K562 (cell line): ENCODE measurements around the gene WDR20. TPM values are rescaled to one million over a fixed set of nuclear protein-coding genes. Genes with fewer than 3 reads are reported as not detected.

Source experiments
- ATAC-seq: fragments of 200-7000 bp; cut with Tn5 transposase; 3 replicates; pipeline ENCODE4 v1.9.1; 2020; ENCODE audit warnings: moderate library complexity
- Bru-seq: library from RNA; stranded (reverse); fragments of 400-500 nt; gene quantifications from one replicate; lab custom pipeline; 2021; lab: Mats Ljungman, UMichigan
- BruChase-seq, 2 experiments: library from RNA; stranded (reverse); fragments of 400-500 nt; gene quantifications; one replicate each; lab custom pipeline; 2021; lab: Mats Ljungman, UMichigan
- BruUV-seq: library from RNA; stranded (reverse); fragments of 400-500 nt; replicated peaks from 2 replicates; lab custom pipeline; 2021; lab: Mats Ljungman, UMichigan
- CTCF ChIA-PET: fragments of 300-600 bp; formaldehyde crosslinking; extraction: SDS; loops from one replicate; lab custom pipeline; 2021; ENCODE audit warnings: low intra/inter-chr PET ratio; lab: Yijun Ruan, JAX
- POLR2A ChIA-PET: fragments of 300-600, 350-650 bp; sonication (Branson Sonifier 250); formaldehyde crosslinking; extraction: SDS; loops from one replicate; lab custom pipeline; 2021; ENCODE audit warnings: antibody characterized with exemption, inconsistent platforms; lab: Yijun Ruan, JAX
- DNase-seq, 4 experiments: peaks; one replicate each; pipeline versions ENCODE4 v3.0.0 to v3.0.0-alpha.2; 2011 to 2018; ENCODE audit warnings: low spot score in 3 of 4, mixed read lengths in 3 of 4; ENCODE audit errors: extremely low read depth in 1 of 4
- FAIRE-seq: peaks from 2 replicates; lab custom pipeline; 2011; peaks lifted over from hg19 to GRCh38; lab: Jason Lieb, UNC
- H2AFZ ChIP-seq: 2 replicates; pipeline ENCODE4 v1.6.0; 2011; ENCODE audit warnings: low read depth, low read length, control low read depth, inconsistent platforms
- H3K27ac ChIP-seq: fragments of 200-600 bp; 3 replicates; pipeline ENCODE4 v1.8.0; 2011; ENCODE audit warnings: low read depth, mild to moderate bottlenecking, control low read depth, inconsistent platforms, low read length, moderate library complexity, mixed read lengths; ENCODE audit errors: extremely low read depth
- H3K27me3 ChIP-seq, 2 experiments: fragments of 300-600 bp in 1 of 2; 2 replicates in 1 of 2; 3 replicates in 1 of 2; pipeline versions ENCODE4 v1.6.0 to v1.8.0; 2011; ENCODE audit warnings: inconsistent platforms in 2 of 2, low read length in 2 of 2, mild to moderate bottlenecking in 1 of 2, mixed read lengths in 1 of 2, moderate library complexity in 1 of 2; ENCODE audit not compliant: control insufficient read depth in 2 of 2, insufficient read depth in 2 of 2
- H3K36me3 ChIP-seq: fragments of 300-600 bp; 3 replicates; pipeline ENCODE4 v1.8.0; 2011; ENCODE audit warnings: mild to moderate bottlenecking, low read length, inconsistent platforms; ENCODE audit not compliant: control insufficient read depth, insufficient read depth
- H3K4me1 ChIP-seq, 2 experiments: fragments of 200-600 bp in 1 of 2; replicated peaks in 1 of 2; 2 replicates in 1 of 2; 3 replicates in 1 of 2; pipeline versions ENCODE4 v1.5.1 to v1.8.0; 2011; ENCODE audit warnings: inconsistent platforms in 2 of 2, low read length in 2 of 2, mild to moderate bottlenecking in 1 of 2, mixed read lengths in 1 of 2, moderate library complexity in 1 of 2; ENCODE audit not compliant: control insufficient read depth in 2 of 2, insufficient read depth in 2 of 2
- H3K4me2 ChIP-seq: 2 replicates; pipeline ENCODE4 v1.6.1; 2011; ENCODE audit warnings: low read length, control low read depth, inconsistent platforms, mixed read lengths; ENCODE audit not compliant: insufficient read depth
- H3K4me3 ChIP-seq: fragments of 200-600 bp; sonication (generic), shearing (Covaris generic); 2 replicates; pipeline ENCODE4 v1.5.1; 2016; ENCODE audit warnings: control low read depth, inconsistent platforms
- H3K79me2 ChIP-seq: fragments of 200-600 bp; 3 replicates; pipeline ENCODE4 v1.8.0; 2011; ENCODE audit warnings: low read length, inconsistent platforms; ENCODE audit not compliant: control insufficient read depth, insufficient read depth
- H3K9ac ChIP-seq, 2 experiments: 2 replicates each; pipeline versions ENCODE4 v1.6.0 to v1.6.1; 2011; ENCODE audit warnings: low read depth in 2 of 2, low read length in 2 of 2, control low read depth in 1 of 2, inconsistent platforms in 1 of 2, mild to moderate bottlenecking in 1 of 2, mixed read lengths in 1 of 2; ENCODE audit not compliant: insufficient read depth in 1 of 2
- H3K9me1 ChIP-seq: one replicate; pipeline ENCODE4 v1.6.0; 2011; ENCODE audit warnings: inconsistent platforms, mild to moderate bottlenecking, low read length, moderate library complexity; ENCODE audit not compliant: control insufficient read depth, insufficient read depth
- H3K9me3 ChIP-seq: replicated peaks from 2 replicates; pipeline ENCODE4 v1.5.1; 2011; ENCODE audit warnings: low read depth, low read length, inconsistent platforms; ENCODE audit not compliant: control insufficient read depth, insufficient read depth
- H4K20me1 ChIP-seq: replicated peaks from 2 replicates; pipeline ENCODE4 v1.6.1; 2011; ENCODE audit warnings: low read length, inconsistent platforms, mixed read lengths; ENCODE audit not compliant: control insufficient read depth, insufficient read depth
- RAD51 ChIP-seq: fragments of 450-650 bp; IDR thresholded peaks from 2 replicates; pipeline ENCODE4 v1.7.1; 2016; ENCODE audit warnings: low read depth, mild to moderate bottlenecking, borderline replicate concordance
- TRIM24 ChIP-seq, 2 experiments: fragments of 450-650 bp; IDR thresholded peaks; 2 replicates each; pipeline ENCODE4 v1.6.1; 2016
- WGBS: fragments of 100-300 bp; shearing (Covaris generic); methylation state at CpG from one replicate; pipeline ENCODE4 v1.1.6; 2016; ENCODE audit warnings: low coverage, mixed read lengths; ENCODE audit not compliant: insufficient coverage; ENCODE audit errors: missing lambda C conversion rate; 5-methylcytosine and 5-hydroxymethylcytosine counted together
- in situ Hi-C: fragments of 300-500 bp; cut with MboI; formaldehyde crosslinking; loops from 4 replicates; pipeline ENCODE4 v1.15.0; 2018; ENCODE audit warnings: inconsistent platforms, mixed read lengths
- intact Hi-C: fragments of 100-400 bp; cut with micrococcal nuclease; formaldehyde crosslinking; loops from 2 replicates; pipeline ENCODE4 v1.14.2; 2022
- long read RNA-seq, 3 experiments: library from polyadenylated mRNA in 2 of 3; library from RNA in 1 of 3; unstranded in 2 of 3; stranded (forward) in 1 of 3; transcript quantifications; one replicate each; pipeline ENCODE4 v2.0.0, GENCODE V29; 2019 to 2022
- polyA minus RNA-seq, 3 experiments: library from RNA; depleted of rRNA, polyadenylated mRNA; stranded (reverse); fragments of >200 nt; gene quantifications; 2 replicates each; pipeline ENCODE4 v1.2.3, GENCODE V29; 2011
- polyA plus RNA-seq, 8 experiments: library from polyadenylated mRNA; depleted of rRNA in 4 of 8; stranded (reverse) in 5 of 8; unstranded in 3 of 8; fragments of >200 nt; fragmentation: Nextera tagmentation in 2 of 8; fragmentation: Illumina TruSeq in 1 of 8; extraction: Ambion mirVana in 2 of 8; extraction: Trizol in 1 of 8; gene quantifications; 2 replicates each; pipeline versions ENCODE4 v1.2.1 to v1.2.3, GENCODE V29; 2011 to 2014; ENCODE audit warnings: inconsistent platforms in 1 of 8, missing spikeins in 1 of 8
- total RNA-seq, 7 experiments: library from RNA; depleted of rRNA in 6 of 7; stranded (reverse); fragments of >200 nt in 6 of 7; fragmentation: Illumina TruSeq in 2 of 7; extraction: Trizol in 2 of 7; gene quantifications; 2 replicates each; pipeline versions ENCODE4 v1.2.1 to v1.2.3, GENCODE V29; 2011 to 2021; ENCODE audit warnings: low replicate concordance in 1 of 7
- TF ChIP-seq, protein P1 (sequence below), 3 experiments: fragments of 200-800 bp in 1 of 3; sonication (Bioruptor generic) in 1 of 3; sonication (generic) in 1 of 3; formaldehyde crosslinking in 1 of 3; IDR thresholded peaks; 2 replicates each; pipeline versions ENCODE4 v1.6.1 to v1.8.0; 2016 to 2022; ENCODE audit warnings: mild to moderate bottlenecking in 2 of 3, missing compliant biosample characterization in 2 of 3, missing genetic modification characterization in 2 of 3, missing genetic modification reagents in 1 of 3
- TF ChIP-seq, protein P2 (sequence below): sonication (generic); formaldehyde crosslinking; IDR thresholded peaks from 2 replicates; pipeline ENCODE4 v1.8.0; 2023; ENCODE audit warnings: mild to moderate bottlenecking, missing genetic modification reagents
- TF ChIP-seq, protein P3 (sequence below): fragments of 450-650 bp; formaldehyde crosslinking; IDR thresholded peaks from 2 replicates; pipeline ENCODE4 v1.4.0; 2022; ENCODE audit warnings: missing genetic modification characterization

The WDR20 gene, protein sequence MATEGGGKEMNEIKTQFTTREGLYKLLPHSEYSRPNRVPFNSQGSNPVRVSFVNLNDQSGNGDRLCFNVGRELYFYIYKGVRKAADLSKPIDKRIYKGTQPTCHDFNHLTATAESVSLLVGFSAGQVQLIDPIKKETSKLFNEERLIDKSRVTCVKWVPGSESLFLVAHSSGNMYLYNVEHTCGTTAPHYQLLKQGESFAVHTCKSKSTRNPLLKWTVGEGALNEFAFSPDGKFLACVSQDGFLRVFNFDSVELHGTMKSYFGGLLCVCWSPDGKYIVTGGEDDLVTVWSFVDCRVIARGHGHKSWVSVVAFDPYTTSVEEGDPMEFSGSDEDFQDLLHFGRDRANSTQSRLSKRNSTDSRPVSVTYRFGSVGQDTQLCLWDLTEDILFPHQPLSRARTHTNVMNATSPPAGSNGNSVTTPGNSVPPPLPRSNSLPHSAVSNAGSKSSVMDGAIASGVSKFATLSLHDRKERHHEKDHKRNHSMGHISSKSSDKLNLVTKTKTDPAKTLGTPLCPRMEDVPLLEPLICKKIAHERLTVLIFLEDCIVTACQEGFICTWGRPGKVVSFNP
- total RNA-seq (2011; cell fraction: chromatin; rRNA removed; ENCODE audit: low replicate concordance): 40.2 and 51.8 TPM in 2 replicates
- total RNA-seq (2011; cell fraction: nucleolus; rRNA removed): 22.0 and 24.1 TPM in 2 replicates
- total RNA-seq (2011; cell fraction: nucleoplasm; rRNA removed): 41.4 and 49.4 TPM in 2 replicates
- total RNA-seq (2014; rRNA removed): 8.0 and 9.6 TPM in 2 replicates
- 12.1 and 13.9 TPM in 2 replicates for total RNA-seq (2014; rRNA removed; fragmentation: Illumina TruSeq; extraction: Trizol)
- 14.7 and 15.3 TPM in 2 replicates for total RNA-seq (2015; rRNA removed; fragmentation: Illumina TruSeq; extraction: Trizol)
- 13.3 and 16.6 TPM in 2 replicates for total RNA-seq (2021)
- polyA plus RNA-seq (2011; rRNA removed): 10.0 and 11.8 TPM in 2 replicates
- polyA plus RNA-seq (2011; cell fraction: cytosol; rRNA removed): 8.6 and 8.7 TPM in 2 replicates
- polyA plus RNA-seq (2011; cell fraction: nucleus; rRNA removed): 12.1 and 12.4 TPM in 2 replicates
- 7.8 and 9.6 TPM in 2 replicates for polyA plus RNA-seq (2012)
- 10.2 and 10.5 TPM in 2 replicates for polyA plus RNA-seq (2014; fragmentation: Illumina TruSeq; extraction: Trizol)
- 10 to 100 TPM in 1 of 2 experiments, 1 to 10 TPM in 1; 7.0 to 12.1 TPM for polyA plus RNA-seq (2014; fragmentation: Nextera tagmentation; extraction: Ambion mirVana)
- polyA plus RNA-seq (2014; rRNA removed): 9.4 and 11.7 TPM in 2 replicates
- 23.3 and 23.9 TPM in 2 replicates for polyA minus RNA-seq (2011; rRNA and poly(A)+ RNA removed)
- 11.5 and 17.4 TPM in 2 replicates for polyA minus RNA-seq (2011; cell fraction: cytosol; rRNA and poly(A)+ RNA removed)
- polyA minus RNA-seq (2011; cell fraction: nucleus; rRNA and poly(A)+ RNA removed): 7.7 and 15.2 TPM in 2 replicates
- percentile 69 among the genes with signal in this experiment for Bru-seq, nascent RNA
- BruChase-seq, experiment 1, labeled RNA remaining after a 2-hour chase: percentile 80 among the genes with signal in this experiment
- BruChase-seq, experiment 2, labeled RNA remaining after a 6-hour chase: percentile 83 among the genes with signal in this experiment
- long read RNA-seq, experiment 1, transcript WDR20-203 (4 exons, 2,616 nt): minor isoform, 6 of 46 reads
- long read RNA-seq, experiment 1, transcript WDR20-204 (3 exons, 2,391 nt): major isoform, 9 of 46 reads
- long read RNA-seq, experiment 1, partial matches to known transcripts: 4 of 46 reads
- long read RNA-seq, experiment 1, other reads (novel, unspliced or antisense): 24 of 46 reads
- long read RNA-seq, experiment 2, partial matches to known transcripts: 2 of 4 reads
- long read RNA-seq, experiment 2, other reads (novel, unspliced or antisense): 1 of 4 reads
- long read RNA-seq, experiment 3, transcript WDR20-204 (3 exons, 2,391 nt): major isoform, 7 of 12 reads
- long read RNA-seq, experiment 3, partial matches to known transcripts: 0 of 12 reads
- long read RNA-seq, experiment 3, other reads (novel, unspliced or antisense): 4 of 12 reads

DNA sequence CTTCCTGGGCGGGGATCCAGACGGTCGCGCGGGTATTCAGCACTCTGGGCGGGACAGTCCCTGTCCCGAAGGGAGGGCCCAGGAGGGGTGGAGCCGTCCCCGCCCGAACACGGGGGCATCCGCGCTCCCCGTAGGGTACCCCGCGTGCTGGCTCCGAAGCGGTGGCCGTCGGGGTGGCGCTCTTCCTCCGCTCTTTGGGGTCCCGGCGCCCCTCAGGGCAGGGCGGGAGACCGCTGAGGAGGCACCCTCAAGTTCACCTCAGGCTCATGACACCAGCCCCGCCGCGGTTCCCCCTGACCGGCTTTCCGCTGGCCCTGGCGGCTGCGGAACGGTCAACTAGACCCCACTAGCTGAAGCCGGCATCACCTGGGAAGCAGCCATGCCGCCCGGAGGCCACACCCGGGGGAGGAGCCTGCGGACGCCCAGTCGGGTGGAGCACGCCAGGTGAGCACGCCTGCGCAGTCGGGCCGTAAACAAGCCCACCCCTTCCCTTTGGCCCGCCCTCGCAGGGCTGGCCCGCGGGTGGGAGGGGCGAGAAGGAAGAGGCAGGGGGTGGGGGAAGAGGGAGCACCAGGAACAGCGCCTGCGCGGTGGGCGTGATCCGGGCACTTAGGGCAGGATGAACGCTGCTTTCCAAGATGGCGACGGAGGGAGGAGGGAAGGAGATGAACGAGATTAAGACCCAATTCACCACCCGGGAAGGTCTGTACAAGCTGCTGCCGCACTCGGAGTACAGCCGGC is at the start of gene WDR20:
Gene WDR20, plus strand, starts transcription at position 612 of the 741 bp plus-strand sequence. Its CDS starts 27 bp downstream, at position 639.
- 0% methylated on average over 31 of the region's 64 CpGs for WGBS
- peak within 1 kb of the TSS; percentile 85 for H3K27ac ChIP-seq
- H2AFZ ChIP-seq: peak within 1 kb of the TSS; percentile 98
- FAIRE-seq (peak; percentile 97), DNase-seq (peak; percentile 96 to 99 (median 98)), ATAC-seq (peak; percentile 94)
- ChIA-PET POLR2A (interaction anchor here (0.7 to 1.1 kb wide), 2 partner anchors 12 to 79 kb away, joined by 3 to 6 read pairs; no protein-coding TSS in a partner anchor), CTCF (no interaction called here)
- intact Hi-C loops: no loop called here
- in situ Hi-C loops: no loop called here
- H3K4me2 ChIP-seq: peak within 1 kb of the TSS; percentile 94
- peaks cover 55% of the 10 kb centered on the region for H3K79me2 ChIP-seq
- H3K4me3 ChIP-seq: peak within 1 kb of the TSS; percentile 87
- BruUV-seq: no TSS peak
- no peaks in the 10 kb centered on the region for H3K9me3 ChIP-seq
- H4K20me1 ChIP-seq: peaks cover 10% of the 10 kb centered on the region; the same call in 1 of the 2 replicates
- peaks cover 3 to 12% of the 10 kb centered on the region in 2 experiments; a peak in 3 of 5 replicates for H3K4me1 ChIP-seq
- peak within 1 kb of the TSS; percentile 94 to 96 for H3K9ac ChIP-seq
- no peaks in the 10 kb centered on the region for H3K36me3 ChIP-seq
- H3K27me3 ChIP-seq: no peaks in the 10 kb centered on the region
- no peaks in the 10 kb centered on the region for H3K9me1 ChIP-seq
- TF ChIP-seq, protein P1, sequence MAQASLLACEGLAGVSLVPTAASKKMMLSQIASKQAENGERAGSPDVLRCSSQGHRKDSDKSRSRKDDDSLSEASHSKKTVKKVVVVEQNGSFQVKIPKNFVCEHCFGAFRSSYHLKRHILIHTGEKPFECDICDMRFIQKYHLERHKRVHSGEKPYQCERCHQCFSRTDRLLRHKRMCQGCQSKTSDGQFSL (CRISPR knock-in tag; IDR thresholded peaks at IDR 0.05): no peak
- TF ChIP-seq, protein P1 (tag; IDR thresholded peaks at IDR 0.05): no peak
- TF ChIP-seq, protein P2, sequence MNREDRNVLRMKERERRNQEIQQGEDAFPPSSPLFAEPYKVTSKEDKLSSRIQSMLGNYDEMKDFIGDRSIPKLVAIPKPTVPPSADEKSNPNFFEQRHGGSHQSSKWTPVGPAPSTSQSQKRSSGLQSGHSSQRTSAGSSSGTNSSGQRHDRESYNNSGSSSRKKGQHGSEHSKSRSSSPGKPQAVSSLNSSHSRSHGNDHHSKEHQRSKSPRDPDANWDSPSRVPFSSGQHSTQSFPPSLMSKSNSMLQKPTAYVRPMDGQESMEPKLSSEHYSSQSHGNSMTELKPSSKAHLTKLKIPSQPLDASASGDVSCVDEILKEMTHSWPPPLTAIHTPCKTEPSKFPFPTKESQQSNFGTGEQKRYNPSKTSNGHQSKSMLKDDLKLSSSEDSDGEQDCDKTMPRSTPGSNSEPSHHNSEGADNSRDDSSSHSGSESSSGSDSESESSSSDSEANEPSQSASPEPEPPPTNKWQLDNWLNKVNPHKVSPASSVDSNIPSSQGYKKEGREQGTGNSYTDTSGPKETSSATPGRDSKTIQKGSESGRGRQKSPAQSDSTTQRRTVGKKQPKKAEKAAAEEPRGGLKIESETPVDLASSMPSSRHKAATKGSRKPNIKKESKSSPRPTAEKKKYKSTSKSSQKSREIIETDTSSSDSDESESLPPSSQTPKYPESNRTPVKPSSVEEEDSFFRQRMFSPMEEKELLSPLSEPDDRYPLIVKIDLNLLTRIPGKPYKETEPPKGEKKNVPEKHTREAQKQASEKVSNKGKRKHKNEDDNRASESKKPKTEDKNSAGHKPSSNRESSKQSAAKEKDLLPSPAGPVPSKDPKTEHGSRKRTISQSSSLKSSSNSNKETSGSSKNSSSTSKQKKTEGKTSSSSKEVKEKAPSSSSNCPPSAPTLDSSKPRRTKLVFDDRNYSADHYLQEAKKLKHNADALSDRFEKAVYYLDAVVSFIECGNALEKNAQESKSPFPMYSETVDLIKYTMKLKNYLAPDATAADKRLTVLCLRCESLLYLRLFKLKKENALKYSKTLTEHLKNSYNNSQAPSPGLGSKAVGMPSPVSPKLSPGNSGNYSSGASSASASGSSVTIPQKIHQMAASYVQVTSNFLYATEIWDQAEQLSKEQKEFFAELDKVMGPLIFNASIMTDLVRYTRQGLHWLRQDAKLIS (CRISPR knock-in tag): no peak
- TF ChIP-seq TRIM24 (IDR thresholded peaks at IDR 0.05) (no peak), RAD51 (no peak)
- TF ChIP-seq, protein P3, sequence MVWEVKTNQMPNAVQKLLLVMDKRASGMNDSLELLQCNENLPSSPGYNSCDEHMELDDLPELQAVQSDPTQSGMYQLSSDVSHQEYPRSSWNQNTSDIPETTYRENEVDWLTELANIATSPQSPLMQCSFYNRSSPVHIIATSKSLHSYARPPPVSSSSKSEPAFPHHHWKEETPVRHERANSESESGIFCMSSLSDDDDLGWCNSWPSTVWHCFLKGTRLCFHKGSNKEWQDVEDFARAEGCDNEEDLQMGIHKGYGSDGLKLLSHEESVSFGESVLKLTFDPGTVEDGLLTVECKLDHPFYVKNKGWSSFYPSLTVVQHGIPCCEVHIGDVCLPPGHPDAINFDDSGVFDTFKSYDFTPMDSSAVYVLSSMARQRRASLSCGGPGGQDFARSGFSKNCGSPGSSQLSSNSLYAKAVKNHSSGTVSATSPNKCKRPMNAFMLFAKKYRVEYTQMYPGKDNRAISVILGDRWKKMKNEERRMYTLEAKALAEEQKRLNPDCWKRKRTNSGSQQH: no peak
